SK-N-SH treated with all-trans-retinoic acid at 6 μM for 48 hours (cell line): ENCODE data around the gene GON4L.
A peak's percentile ranks its signal among the peaks of the same experiment; 100 is the strongest.

Experiments used
- ATAC-seq: fragments of 200-7000 bp; cut with Tn5 transposase; 3 replicates; pipeline ENCODE4 v1.9.1; 2020; ENCODE audit warnings: mild to moderate bottlenecking, moderate library complexity
- CREB5 ChIP-seq: fragments of 250-450 bp; sonication (Bioruptor Pico); IDR thresholded peaks from 2 replicates; pipeline ENCODE4 v1.5.1; 2020; ENCODE audit warnings: low read depth, mild to moderate bottlenecking, moderate library complexity
- ESRRG ChIP-seq: fragments of 250-450 bp; sonication (Bioruptor Pico); IDR thresholded peaks from 2 replicates; pipeline ENCODE4 v1.6.1; 2021; ENCODE audit warnings: mild to moderate bottlenecking
- GLIS3 ChIP-seq: fragments of 250-450 bp; sonication (Bioruptor Pico); IDR thresholded peaks from 2 replicates; pipeline ENCODE4 v1.5.0; 2020; ENCODE audit warnings: mild to moderate bottlenecking, moderate library complexity
- ISL1 ChIP-seq: fragments of 250-450 bp; sonication (Bioruptor Pico); IDR thresholded peaks from 2 replicates; pipeline ENCODE4 v2.1.2; 2022; ENCODE audit warnings: mild to moderate bottlenecking, moderate library complexity
- PATZ1 ChIP-seq: fragments of 250-450 bp; sonication (Bioruptor Pico); IDR thresholded peaks from 2 replicates; pipeline ENCODE4 v1.8.0; 2020; ENCODE audit warnings: mild to moderate bottlenecking, moderate library complexity, borderline replicate concordance
- PPARA ChIP-seq: fragments of 250-450 bp; sonication (Bioruptor Pico); IDR thresholded peaks from 2 replicates; pipeline ENCODE4 v1.5.0; 2020; ENCODE audit warnings: mild to moderate bottlenecking, borderline replicate concordance
- RARB ChIP-seq: fragments of 250-450 bp; sonication (Bioruptor Pico); IDR thresholded peaks from 2 replicates; pipeline ENCODE4 v1.8.0; 2021; ENCODE audit warnings: mild to moderate bottlenecking, moderate library complexity
- SNAI2 ChIP-seq: fragments of 250-450 bp; sonication (Bioruptor Pico); IDR thresholded peaks from 2 replicates; pipeline ENCODE4 v1.5.0; 2020; ENCODE audit warnings: mild to moderate bottlenecking, moderate library complexity
- TCF4 ChIP-seq: fragments of 250-450 bp; sonication (Bioruptor Pico); IDR thresholded peaks from 2 replicates; pipeline ENCODE4 v1.8.0; 2021; ENCODE audit warnings: mild to moderate bottlenecking, moderate library complexity, borderline replicate concordance
- TOX ChIP-seq: fragments of 250-450 bp; sonication (Bioruptor Pico); IDR thresholded peaks from 2 replicates; pipeline ENCODE4 v1.8.0; 2021; ENCODE audit warnings: mild to moderate bottlenecking, moderate library complexity, borderline replicate concordance
- TSHZ2 ChIP-seq: fragments of 250-450 bp; sonication (Bioruptor Pico); IDR thresholded peaks from 2 replicates; pipeline ENCODE4 v1.5.0; 2020; ENCODE audit warnings: mild to moderate bottlenecking, moderate library complexity
- ZFP3 ChIP-seq: fragments of 250-450 bp; sonication (Bioruptor Pico); IDR thresholded peaks from 2 replicates; pipeline ENCODE4 v1.5.0; 2020; ENCODE audit warnings: mild to moderate bottlenecking, moderate library complexity
- ZFP30 ChIP-seq: fragments of 450-650 bp; formaldehyde crosslinking; IDR thresholded peaks from 2 replicates; pipeline ENCODE4 v1.5.0; 2022; ENCODE audit warnings: mild to moderate bottlenecking, moderate library complexity
- ZNF565 ChIP-seq: fragments of 450-650 bp; formaldehyde crosslinking; conservative IDR thresholded peaks from 2 replicates; pipeline ENCODE4 v1.5.0; 2020; ENCODE audit warnings: low read depth, mild to moderate bottlenecking, moderate library complexity
- ZNF70 ChIP-seq: fragments of 450-650 bp; formaldehyde crosslinking; IDR thresholded peaks from 2 replicates; pipeline ENCODE4 v1.5.0; 2020; ENCODE audit warnings: mild to moderate bottlenecking, moderate library complexity
- ZNF8 ChIP-seq: fragments of 450-650 bp; formaldehyde crosslinking; IDR thresholded peaks from 2 replicates; pipeline ENCODE4 v1.5.0; 2020; ENCODE audit warnings: mild to moderate bottlenecking, moderate library complexity
- TF ChIP-seq, protein P1 (sequence below): fragments of 250-450 bp; sonication (Bioruptor Pico); IDR thresholded peaks from 2 replicates; pipeline ENCODE4 v1.8.0; 2021; ENCODE audit warnings: low read depth, mild to moderate bottlenecking, moderate library complexity, borderline replicate concordance

Gene GON4L

DNA sequence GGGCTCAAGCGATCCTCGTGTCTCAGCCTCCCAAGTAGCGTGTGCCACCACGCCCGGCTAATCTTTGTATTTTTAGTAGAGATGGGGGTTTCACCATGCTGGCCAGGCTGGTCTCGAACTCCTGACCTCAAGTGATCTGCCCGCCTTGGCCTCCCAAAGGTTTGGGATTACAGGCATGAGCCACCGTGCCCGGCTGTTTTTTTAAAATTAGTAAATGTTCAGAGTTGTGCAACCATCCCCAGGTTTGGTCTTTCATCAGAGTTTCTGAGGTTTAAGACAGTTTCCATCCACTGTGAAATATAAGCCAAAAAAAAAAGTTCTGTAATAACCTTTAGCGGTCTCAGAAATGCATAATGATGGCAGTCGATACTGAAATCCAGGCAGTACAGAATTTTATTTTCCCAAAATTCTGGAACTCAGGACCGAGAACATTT lies 1.8 kb upstream of the GON4L start:
- ATAC-seq: peak; percentile 3; the same call in 2 of the 3 replicates
- TF ChIP-seq ZFP3 (CRISPR knock-in tag): no peak
- TF ChIP-seq CREB5 (CRISPR knock-in tag): no peak
- TF ChIP-seq SNAI2 (CRISPR knock-in tag): no peak
- TF ChIP-seq ZNF8 (CRISPR knock-in tag): no peak
- TF ChIP-seq GLIS3 (CRISPR knock-in tag): no peak
- TF ChIP-seq ZNF565 (CRISPR knock-in tag): no peak
- no peak for TF ChIP-seq TSHZ2
- TF ChIP-seq ZNF70 (CRISPR knock-in tag): no peak
- TF ChIP-seq, protein P1, sequence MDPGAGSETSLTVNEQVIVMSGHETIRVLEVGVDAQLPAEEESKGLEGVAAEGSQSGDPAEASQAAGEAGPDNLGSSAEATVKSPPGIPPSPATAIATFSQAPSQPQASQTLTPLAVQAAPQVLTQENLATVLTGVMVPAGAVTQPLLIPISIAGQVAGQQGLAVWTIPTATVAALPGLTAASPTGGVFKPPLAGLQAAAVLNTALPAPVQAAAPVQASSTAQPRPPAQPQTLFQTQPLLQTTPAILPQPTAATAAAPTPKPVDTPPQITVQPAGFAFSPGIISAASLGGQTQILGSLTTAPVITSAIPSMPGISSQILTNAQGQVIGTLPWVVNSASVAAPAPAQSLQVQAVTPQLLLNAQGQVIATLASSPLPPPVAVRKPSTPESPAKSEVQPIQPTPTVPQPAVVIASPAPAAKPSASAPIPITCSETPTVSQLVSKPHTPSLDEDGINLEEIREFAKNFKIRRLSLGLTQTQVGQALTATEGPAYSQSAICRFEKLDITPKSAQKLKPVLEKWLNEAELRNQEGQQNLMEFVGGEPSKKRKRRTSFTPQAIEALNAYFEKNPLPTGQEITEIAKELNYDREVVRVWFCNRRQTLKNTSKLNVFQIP (CRISPR knock-in tag): no peak
- TF ChIP-seq RARB: no peak
- no peak for TF ChIP-seq TOX

DNA sequence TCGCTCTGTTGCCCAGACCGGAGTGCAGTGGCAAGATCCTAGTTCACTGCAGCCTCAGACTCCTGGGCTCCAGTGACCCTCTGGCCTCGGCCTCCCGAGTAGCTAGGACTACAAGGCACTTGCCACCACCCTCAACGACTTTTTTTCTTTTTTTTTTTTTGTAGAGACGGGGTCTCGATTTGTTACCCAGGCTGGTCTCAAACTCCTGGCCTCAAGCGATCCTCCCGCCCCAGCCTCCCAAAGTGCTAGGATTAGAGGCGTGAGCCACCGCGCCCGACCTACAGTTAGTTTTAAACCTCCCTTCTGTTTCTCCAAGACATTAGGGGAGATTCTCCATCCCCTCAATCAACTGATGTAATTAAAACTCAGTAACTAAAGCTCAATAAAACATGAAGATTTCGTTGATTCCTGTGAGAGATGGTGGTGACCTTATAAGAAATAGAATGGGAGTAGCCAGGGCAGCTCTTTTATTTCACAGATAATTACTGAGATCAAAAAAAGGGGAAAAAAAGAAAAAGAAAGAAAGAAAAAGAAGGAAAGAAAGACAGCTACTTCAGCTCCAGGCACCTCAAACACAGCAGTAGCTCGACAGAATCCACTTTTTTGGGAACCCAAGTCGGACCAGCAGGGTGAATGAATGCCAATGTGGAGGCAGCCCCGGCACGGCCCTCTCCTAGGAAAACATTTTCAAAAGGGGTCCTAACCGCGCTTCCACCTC lies 598 bp downstream of the GON4L start:
- no peak for TF ChIP-seq ESRRG (CRISPR knock-in tag)
- TF ChIP-seq ISL1 (CRISPR knock-in tag): no peak
- no peak for TF ChIP-seq PPARA (CRISPR knock-in tag)
- TF ChIP-seq ZNF70 (CRISPR knock-in tag): no peak
- no peak for TF ChIP-seq ZNF565 (CRISPR knock-in tag)
- TF ChIP-seq ZFP3 (CRISPR knock-in tag): no peak
- TF ChIP-seq TOX: no peak
- ATAC-seq: no peak

- no peak for ATAC-seq
These were observed 6.7 kb downstream of the GON4L start for GRCh38 chr1:155850345-155850744.

More at GRCh38 chr1:155850345-155850744, 6.7 kb downstream of the GON4L start:
- TF ChIP-seq ZFP3 (CRISPR knock-in tag) (no peak), RARB (no peak), TOX (no peak), TCF4 (CRISPR knock-in tag) (no peak), ESRRG (CRISPR knock-in tag) (no peak), ZFP30 (CRISPR knock-in tag) (no peak), ZNF8 (CRISPR knock-in tag) (no peak), GLIS3 (CRISPR knock-in tag) (no peak), TSHZ2 (no peak), PATZ1 (CRISPR knock-in tag) (no peak)
